T-helper 1 cell treated with Interleukin-12 subunit alpha and Interleukin-12 subunit beta and Interleukin-4 antibody, amounts not matched to agents 30 μg/mL and 1 μg/mL, for 36 hours (primary cell): ENCODE results near the gene CRYBB3.
"Not testable (repeated sequence)": the region's sequence is repeated elsewhere in the genome, so short reads cannot be mapped to it uniquely, and the experiment has no call there.

Experiments
- H3K27ac Mint-ChIP-seq: one replicate; pipeline ENCODE4 v1.8.0; 2021; ENCODE audit warnings: mild to moderate bottlenecking, mixed read lengths
- H3K27me3 Mint-ChIP-seq: one replicate; pipeline ENCODE4 v1.8.0; 2021; ENCODE audit warnings: low read depth, mixed read lengths
- H3K36me3 Mint-ChIP-seq: one replicate; pipeline ENCODE4 v1.8.0; 2021; ENCODE audit warnings: low read depth, mixed read lengths
- H3K4me1 Mint-ChIP-seq: one replicate; pipeline ENCODE4 v1.8.0; 2021; ENCODE audit warnings: low read depth, mixed read lengths
- H3K4me3 Mint-ChIP-seq: one replicate; pipeline ENCODE4 v1.8.0; 2021; ENCODE audit warnings: mild to moderate bottlenecking, moderate library complexity, mixed read lengths
- H3K9me3 Mint-ChIP-seq: one replicate; pipeline ENCODE4 v1.8.0; 2021; ENCODE audit warnings: mixed read lengths

Gene CRYBB3

GRCh38 chr22:25167834-25168601 is 31.6 kb upstream of the CRYBB3 start:
- Mint-ChIP-seq H3K27ac (no peak overlapping the region), H3K4me1 (no peaks in the 10 kb centered on the region), H3K27me3 (no peaks in the 10 kb centered on the region), H3K4me3 (no peak overlapping the region), H3K36me3 (peaks cover 2% of the 10 kb centered on the region), H3K9me3 (no peaks in the 10 kb centered on the region)

GRCh38 chr22:25169278-25170031 is 30.2 kb upstream of the CRYBB3 start:
- no peaks in the 10 kb centered on the region for H3K27me3 Mint-ChIP-seq
- no peak overlapping the region for H3K4me3 Mint-ChIP-seq
- H3K27ac Mint-ChIP-seq, result no peak overlapping the region
- no peaks in the 10 kb centered on the region for H3K4me1 Mint-ChIP-seq
- H3K9me3 Mint-ChIP-seq, result no peaks in the 10 kb centered on the region
- peaks cover 4% of the 10 kb centered on the region for H3K36me3 Mint-ChIP-seq

- H3K36me3 Mint-ChIP-seq, result peaks cover 5% of the 10 kb centered on the region
- H3K4me1 Mint-ChIP-seq, result no peaks in the 10 kb centered on the region
- H3K27me3 Mint-ChIP-seq, result no peaks in the 10 kb centered on the region
- no peaks in the 10 kb centered on the region for H3K9me3 Mint-ChIP-seq
- H3K4me3 Mint-ChIP-seq, result no peak overlapping the region
- H3K27ac Mint-ChIP-seq, result no peak overlapping the region
These were observed 29.2 kb upstream of the CRYBB3 start for GRCh38 chr22:25170426-25170980.

- peaks cover 13% of the 10 kb centered on the region for H3K36me3 Mint-ChIP-seq
- no peak overlapping the region for H3K4me3 Mint-ChIP-seq
- no peaks in the 10 kb centered on the region for H3K9me3 Mint-ChIP-seq
- no peak overlapping the region for H3K27ac Mint-ChIP-seq
- H3K4me1 Mint-ChIP-seq, result no peaks in the 10 kb centered on the region
- no peaks in the 10 kb centered on the region for H3K27me3 Mint-ChIP-seq
These were observed 27.5 kb upstream of the CRYBB3 start for GRCh38 chr22:25172153-25172552.

GRCh38 chr22:25174156-25174887 is 25.3 kb upstream of the CRYBB3 start:
- Mint-ChIP-seq H3K4me1 (no peaks in the 10 kb centered on the region), H3K27ac (no peak overlapping the region), H3K4me3 (no peak overlapping the region), H3K36me3 (peaks cover 22% of the 10 kb centered on the region), H3K27me3 (no peaks in the 10 kb centered on the region), H3K9me3 (peaks cover 1% of the 10 kb centered on the region)

- H3K27ac Mint-ChIP-seq, result no peak overlapping the region
- H3K4me3 Mint-ChIP-seq, result no peak overlapping the region
- H3K36me3 Mint-ChIP-seq, result peaks cover 28% of the 10 kb centered on the region
- no peaks in the 10 kb centered on the region for H3K4me1 Mint-ChIP-seq
- no peaks in the 10 kb centered on the region for H3K27me3 Mint-ChIP-seq
- H3K9me3 Mint-ChIP-seq, result peaks cover 8% of the 10 kb centered on the region
These were observed 24.7 kb upstream of the CRYBB3 start for GRCh38 chr22:25174888-25175411.

- H3K4me1 Mint-ChIP-seq, result no peaks in the 10 kb centered on the region
- H3K27ac Mint-ChIP-seq, result no peak overlapping the region
- no peak overlapping the region for H3K4me3 Mint-ChIP-seq
- no peaks in the 10 kb centered on the region for H3K27me3 Mint-ChIP-seq
- peaks cover 8% of the 10 kb centered on the region for H3K9me3 Mint-ChIP-seq
- H3K36me3 Mint-ChIP-seq, result peaks cover 29% of the 10 kb centered on the region
These were observed 23.5 kb upstream of the CRYBB3 start for GRCh38 chr22:25176175-25176574.

GRCh38 chr22:25176799-25177198 is 22.9 kb upstream of the CRYBB3 start:
- Mint-ChIP-seq H3K27ac (no peak overlapping the region), H3K4me3 (no peak overlapping the region), H3K27me3 (no peaks in the 10 kb centered on the region), H3K4me1 (no peaks in the 10 kb centered on the region), H3K36me3 (peaks cover 27% of the 10 kb centered on the region), H3K9me3 (peaks cover 8% of the 10 kb centered on the region)

GRCh38 chr22:25177226-25177625 is 22.4 kb upstream of the CRYBB3 start:
- no peak overlapping the region for H3K27ac Mint-ChIP-seq
- no peaks in the 10 kb centered on the region for H3K4me1 Mint-ChIP-seq
- H3K27me3 Mint-ChIP-seq, result no peaks in the 10 kb centered on the region
- no peak overlapping the region for H3K4me3 Mint-ChIP-seq
- H3K9me3 Mint-ChIP-seq, result peaks cover 8% of the 10 kb centered on the region
- peaks cover 28% of the 10 kb centered on the region for H3K36me3 Mint-ChIP-seq

GRCh38 chr22:25177895-25178294 is 21.8 kb upstream of the CRYBB3 start:
- Mint-ChIP-seq H3K27me3 (no peaks in the 10 kb centered on the region), H3K4me1 (no peaks in the 10 kb centered on the region), H3K27ac (no peak overlapping the region), H3K36me3 (peaks cover 32% of the 10 kb centered on the region), H3K4me3 (no peak overlapping the region), H3K9me3 (peaks cover 8% of the 10 kb centered on the region)

- not testable (repeated sequence) for H3K4me1 Mint-ChIP-seq, H3K9me3 Mint-ChIP-seq, H3K27me3 Mint-ChIP-seq, H3K4me3 Mint-ChIP-seq, H3K27ac Mint-ChIP-seq
- peaks cover 34% of the 10 kb centered on the region for H3K36me3 Mint-ChIP-seq
These were observed 21.3 kb upstream of the CRYBB3 start for GRCh38 chr22:25178348-25178747.

- H3K27me3 Mint-ChIP-seq, H3K4me1 Mint-ChIP-seq, H3K9me3 Mint-ChIP-seq, H3K27ac Mint-ChIP-seq, H3K4me3 Mint-ChIP-seq: not testable (repeated sequence)
- H3K36me3 Mint-ChIP-seq, result peaks cover 34% of the 10 kb centered on the region
These were observed 20.6 kb upstream of the CRYBB3 start for GRCh38 chr22:25178869-25179631.

GRCh38 chr22:25182131-25183110 is 17.2 kb upstream of the CRYBB3 start:
- peaks cover 8% of the 10 kb centered on the region for H3K9me3 Mint-ChIP-seq
- no peak overlapping the region for H3K27ac Mint-ChIP-seq
- peaks cover 27% of the 10 kb centered on the region for H3K36me3 Mint-ChIP-seq
- H3K4me3 Mint-ChIP-seq, result no peak overlapping the region
- no peaks in the 10 kb centered on the region for H3K27me3 Mint-ChIP-seq
- H3K4me1 Mint-ChIP-seq, result no peaks in the 10 kb centered on the region
